GM12878 (cell line): ENCODE measurements around the gene RTN4RL1. TPM values are rescaled to one million over a fixed set of nuclear protein-coding genes. Genes with fewer than 3 reads are reported as not detected.

ENCODE experiments used
- ATAC-seq: fragments of 200-7000 bp; cut with Tn5 transposase; 3 replicates; pipeline ENCODE4 v1.9.1; 2020; ENCODE audit warnings: mild to moderate bottlenecking, moderate library complexity
- BruUV-seq: library from RNA; stranded (reverse); fragments of 400-500 nt; replicated peaks from 2 replicates; lab custom pipeline; 2021; lab: Mats Ljungman, UMichigan
- CTCF ChIA-PET: fragments of 300-600 bp; sonication (Branson Sonifier 250); formaldehyde crosslinking; extraction: SDS; loops from one replicate; lab custom pipeline; 2021; ENCODE audit warnings: inconsistent platforms; lab: Yijun Ruan, JAX
- POLR2A ChIA-PET: fragments of 350-600 bp; formaldehyde crosslinking; extraction: SDS; loops from one replicate; lab custom pipeline; 2021; ENCODE audit warnings: inconsistent platforms; lab: Charles Lee
- RAD21 ChIA-PET: fragments of 300-600 bp; sonication (Branson Sonifier 250); formaldehyde crosslinking; loops from one replicate; lab custom pipeline; 2023; ENCODE audit warnings: antibody characterized with exemption; ENCODE audit not compliant: unreplicated experiment; lab: Charles Lee
- SMC1A ChIA-PET: fragments of 300-600 bp; sonication (Branson Sonifier 250); formaldehyde crosslinking; loops from one replicate; lab custom pipeline; 2023; ENCODE audit not compliant: unreplicated experiment, uncharacterized antibody; lab: Charles Lee
- DNase-seq: peaks from one replicate; pipeline ENCODE4 v3.0.0-alpha.2; 2011; ENCODE audit warnings: low read depth, low spot score
- FAIRE-seq: peaks from 3 replicates; lab custom pipeline; 2011; peaks lifted over from hg19 to GRCh38; lab: Jason Lieb, UNC
- H2AFZ ChIP-seq: 2 replicates; pipeline ENCODE4 v1.6.0; 2011; ENCODE audit warnings: low read depth, low read length, control low read depth; ENCODE audit not compliant: control insufficient read depth
- H3K27ac ChIP-seq: 2 replicates; pipeline ENCODE4 v1.5.1; 2011; ENCODE audit warnings: control low read depth; ENCODE audit not compliant: control insufficient read depth, insufficient read depth
- H3K27me3 ChIP-seq, 2 experiments: replicated peaks in 1 of 2; 2 replicates each; pipeline versions ENCODE4 v1.6.0 to v1.6.1; 2011; ENCODE audit warnings: low read length in 1 of 2; ENCODE audit not compliant: control insufficient read depth in 2 of 2, insufficient read depth in 2 of 2
- H3K36me3 ChIP-seq, 2 experiments: 2 replicates each; pipeline ENCODE4 v1.5.1; 2011; ENCODE audit warnings: low read length in 1 of 2; ENCODE audit not compliant: control insufficient read depth in 2 of 2, insufficient read depth in 2 of 2
- H3K4me1 ChIP-seq: 2 replicates; pipeline ENCODE4 v1.6.1; 2011; ENCODE audit warnings: mild to moderate bottlenecking, low read length, moderate library complexity, mixed read lengths; ENCODE audit not compliant: control insufficient read depth, insufficient read depth
- H3K4me2 ChIP-seq: 2 replicates; pipeline ENCODE4 v1.6.0; 2011; ENCODE audit warnings: control low read depth; ENCODE audit not compliant: control insufficient read depth, insufficient read depth
- H3K4me3 ChIP-seq: fragments of 200-600 bp; sonication (generic); 2 replicates; pipeline ENCODE4 v1.5.1; 2016
- H3K79me2 ChIP-seq: 2 replicates; pipeline ENCODE4 v1.6.0; 2011; ENCODE audit warnings: low read length; ENCODE audit not compliant: control insufficient read depth, insufficient read depth
- H3K9ac ChIP-seq: 2 replicates; pipeline ENCODE4 v1.8.0; 2011; ENCODE audit warnings: low read length, control low read depth, mixed read lengths; ENCODE audit not compliant: control insufficient read depth, insufficient read depth
- H3K9me3 ChIP-seq: replicated peaks from 3 replicates; pipeline ENCODE4 v1.5.1; 2011; ENCODE audit warnings: mild to moderate bottlenecking, low read length; ENCODE audit not compliant: control insufficient read depth, insufficient read depth
- H4K20me1 ChIP-seq: 2 replicates; pipeline ENCODE4 v1.6.0; 2011; ENCODE audit not compliant: control insufficient read depth, insufficient read depth
- RELB ChIP-seq: fragments of 450-650 bp; IDR thresholded peaks from 2 replicates; pipeline ENCODE4 v1.6.1; 2017; ENCODE audit warnings: low read depth, mild to moderate bottlenecking, moderate library complexity
- RUNX3 ChIP-seq: IDR thresholded peaks from 2 replicates; pipeline ENCODE4 v1.6.1; 2012; ENCODE audit warnings: low read length, inconsistent platforms
- STAT1 ChIP-seq: fragments of 450-650 bp; conservative IDR thresholded peaks from 2 replicates; pipeline ENCODE4 v1.6.1; 2014; ENCODE audit warnings: antibody characterized with exemption, mild to moderate bottlenecking
- TCF12 ChIP-seq: IDR thresholded peaks from 2 replicates; pipeline ENCODE4 v1.6.1; 2011; ENCODE audit warnings: low read depth, mild to moderate bottlenecking, low read length
- USF1 ChIP-seq: IDR thresholded peaks from 2 replicates; pipeline ENCODE4 v1.6.1; 2011; ENCODE audit warnings: borderline replicate concordance, low read depth, mild to moderate bottlenecking, moderate library complexity, mixed read lengths, low read length; ENCODE audit not compliant: insufficient read depth; ENCODE audit errors: extremely low read length
- WGBS: methylation state at CpG from one replicate; pipeline ENCODE4 v1.1.6; 2016; ENCODE audit warnings: low lambda C conversion rate; ENCODE audit not compliant: insufficient replicate concordance, insufficient coverage; ENCODE audit errors: missing lambda C conversion rate; 5-methylcytosine and 5-hydroxymethylcytosine counted together
- in situ Hi-C: fragments of 300-500 bp; cut with MboI; formaldehyde crosslinking; loops from 9 replicates; pipeline ENCODE4 v1.14.3; 2018; ENCODE audit warnings: mixed read lengths
- intact Hi-C: fragments of 100-400 bp; cut with micrococcal nuclease; formaldehyde crosslinking; loops from one replicate; pipeline ENCODE4 v1.14.2; 2022; ENCODE audit not compliant: unreplicated experiment
- polyA plus RNA-seq, 11 experiments: library from polyadenylated mRNA; depleted of rRNA in 4 of 11; unstranded in 6 of 11; stranded (reverse) in 5 of 11; fragments of >200 nt; fragmentation: Nextera tagmentation in 4 of 11; fragmentation: Illumina TruSeq in 1 of 11; extraction: Ambion mirVana in 4 of 11; extraction: Trizol in 1 of 11; gene quantifications; 1 replicate in 1 of 11; 2 replicates in 10 of 11; pipeline versions ENCODE4 v1.2.1 to v1.2.3, GENCODE V29; 2011 to 2016; ENCODE audit warnings: inconsistent platforms in 2 of 11, missing spikeins in 2 of 11, low read depth in 1 of 11
- total RNA-seq, 4 experiments: library from RNA; depleted of rRNA in 3 of 4; stranded (reverse); fragments of >200 nt in 3 of 4; fragmentation: Illumina TruSeq in 1 of 4; extraction: Trizol in 1 of 4; gene quantifications; 2 replicates each; pipeline versions ENCODE4 v1.2.1 to v1.2.3, GENCODE V29; 2013 to 2021

The RTN4RL1 gene
- total and polyA plus RNA-seq, 10 of the 15 experiments (the other 5 are each of a cell fraction or from before 2014, with no cell fraction given) = 0.08 to 0.11 (median 0.10) TPM; not detected in 7

- ChIA-PET CTCF (no interaction called here), SMC1A (no interaction called here), POLR2A (no interaction called here), RAD21 (no interaction called here)
- Histone ChIP-seq H3K4me3 (no peak overlapping the region), H3K27ac (no peak overlapping the region), H3K9ac (no peak overlapping the region), H2AFZ (no peak overlapping the region), H4K20me1 (no peaks in the 10 kb centered on the region), H3K27me3 (no peaks in the 10 kb centered on the region; a peak in 1 of 4 replicates), H3K4me1 (no peaks in the 10 kb centered on the region; the same call in 1 of the 2 replicates), H3K4me2 (no peak overlapping the region), H3K79me2 (no peaks in the 10 kb centered on the region), H3K36me3 (no peaks in the 10 kb centered on the region), H3K9me3 (peaks cover 2% of the 10 kb centered on the region; the same call in 1 of the 3 replicates)
- DNase-seq = no peak
- intact Hi-C loops = no loop called here
- TF ChIP-seq STAT1 = no peak
- TF ChIP-seq RELB = no peak
- TF ChIP-seq USF1 = no peak
- no peak for TF ChIP-seq RUNX3
- TF ChIP-seq TCF12 = no peak
- BruUV-seq = no TSS peak
- no peak for FAIRE-seq
- 28% methylated on average over 10 of the region's 10 CpGs for WGBS
- in situ Hi-C loops = no loop called here
- no peak for ATAC-seq
Observed at GRCh38 chr17:1975573-1975972, 49.6 kb downstream of the RTN4RL1 start.
